Dedifferentiated amniotic fluid mesenchymal stem cell (primary cell): Measurements from ENCODE around the gene TSPEAR.
"Not testable (repeated sequence)": the region's sequence is repeated elsewhere in the genome, so short reads cannot be mapped to it uniquely, and the experiment has no call there.

Experiments
- DNase-seq: peaks from one replicate; pipeline ENCODE4 v3.0.0-alpha.2; 2016; ENCODE audit errors: extremely low spot score

TSPEAR gene

DNA sequence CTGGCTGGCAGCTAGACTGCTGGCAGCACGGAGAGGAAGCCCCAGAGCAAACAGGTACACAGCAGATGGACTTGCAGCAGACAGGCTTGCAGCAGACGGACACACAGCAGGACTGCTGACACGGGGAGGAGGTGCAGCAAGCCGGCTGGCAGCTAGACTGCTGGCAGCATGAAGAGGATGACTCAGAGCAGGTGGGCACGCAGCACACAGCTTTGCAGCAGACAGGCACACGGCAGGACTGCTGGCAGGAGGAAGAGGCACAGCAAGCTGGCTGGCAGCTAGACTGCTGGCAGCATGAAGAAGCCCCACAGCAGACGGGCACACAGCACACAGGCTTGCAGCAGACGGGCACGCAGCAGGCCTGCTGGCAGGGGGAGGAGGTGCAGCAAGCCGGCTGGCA is 160.6 kb downstream of the TSPEAR start:
- DNase-seq: no peak

DNA sequence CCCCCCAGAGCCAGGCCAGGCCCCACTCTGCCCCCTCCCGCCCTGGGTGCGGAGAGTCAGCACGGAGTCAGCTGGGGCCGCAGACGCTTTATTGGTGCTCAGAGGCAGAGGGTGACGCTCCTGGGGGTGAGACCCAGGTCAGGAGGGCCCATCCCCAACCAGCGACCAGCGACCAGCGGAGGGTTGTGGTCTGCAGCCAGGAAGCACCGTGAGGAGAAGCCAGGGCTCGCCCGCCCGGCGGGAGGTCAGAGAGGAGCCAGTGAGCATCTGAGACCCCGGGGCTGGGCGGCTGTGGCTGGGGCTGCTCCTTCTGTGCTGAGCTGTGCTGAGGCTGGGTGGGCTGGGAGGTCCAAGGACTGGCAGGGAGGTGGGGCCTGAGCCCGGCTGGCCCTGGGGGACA is 161.1 kb downstream of the TSPEAR start:
- DNase-seq: not testable (repeated sequence)

DNA sequence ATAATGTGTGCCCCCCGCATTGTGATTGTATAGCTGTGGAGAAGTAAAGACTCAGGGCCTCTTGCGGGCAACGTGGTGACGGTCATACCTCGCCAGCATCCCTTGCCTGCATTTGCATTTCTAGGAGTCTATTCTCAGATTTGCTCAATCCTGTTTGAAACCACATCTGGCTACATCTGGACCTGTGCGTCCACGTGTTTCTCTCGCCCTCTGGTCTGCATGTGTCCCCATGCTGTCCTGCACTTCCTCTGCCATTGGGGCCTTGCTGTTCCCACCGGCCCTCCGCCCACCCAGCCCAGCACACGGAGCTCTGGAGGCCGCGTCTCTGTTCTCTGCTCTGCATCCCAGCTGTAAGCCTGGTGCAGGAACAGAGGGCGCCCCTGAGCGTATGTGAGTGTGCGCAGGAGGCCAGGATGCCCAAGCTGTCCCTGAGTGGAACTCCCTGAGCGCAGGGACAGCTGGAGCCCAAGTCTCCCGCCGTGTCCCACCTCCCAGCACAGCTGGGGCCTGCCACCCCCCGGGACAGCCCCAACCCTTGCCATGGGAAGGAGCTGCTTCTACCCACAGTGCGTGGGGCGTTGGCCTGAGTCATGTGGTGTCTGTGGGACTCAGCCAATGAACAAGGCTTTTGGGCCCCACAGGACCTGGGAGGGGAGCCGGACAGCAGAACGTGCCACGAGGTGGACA is 161.7 kb downstream of the TSPEAR start:
- DNase-seq: no peak

GRCh38 chr21:44548922-44549321 is 162.4 kb downstream of the TSPEAR start:
- no peak for DNase-seq

DNA sequence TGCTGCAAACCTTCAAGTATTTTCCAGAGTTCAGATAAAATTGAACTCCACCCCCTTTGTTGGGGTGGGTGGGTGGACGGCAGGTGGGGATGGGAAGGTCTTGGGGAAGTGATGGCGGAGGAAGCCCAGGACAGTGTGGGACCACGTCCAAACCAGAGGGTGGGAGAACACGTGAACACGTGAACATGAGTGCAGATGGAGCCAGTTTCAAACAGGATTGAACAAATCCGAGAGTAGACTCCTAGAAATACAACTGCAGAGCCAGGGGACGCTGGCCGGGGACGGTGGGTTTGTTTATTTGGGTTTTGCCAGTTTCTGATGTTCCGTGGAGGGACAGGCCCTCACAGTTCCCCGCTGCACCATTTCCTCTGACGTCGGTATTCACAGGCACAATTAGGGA is 163.0 kb downstream of the TSPEAR start:
- no peak for DNase-seq

- DNase-seq: no peak
Measured at GRCh38 chr21:44547656-44548331, 163.6 kb downstream of the TSPEAR start.

- DNase-seq: no peak
Measured at GRCh38 chr21:44544566-44544965, 166.8 kb downstream of the TSPEAR start.

DNA sequence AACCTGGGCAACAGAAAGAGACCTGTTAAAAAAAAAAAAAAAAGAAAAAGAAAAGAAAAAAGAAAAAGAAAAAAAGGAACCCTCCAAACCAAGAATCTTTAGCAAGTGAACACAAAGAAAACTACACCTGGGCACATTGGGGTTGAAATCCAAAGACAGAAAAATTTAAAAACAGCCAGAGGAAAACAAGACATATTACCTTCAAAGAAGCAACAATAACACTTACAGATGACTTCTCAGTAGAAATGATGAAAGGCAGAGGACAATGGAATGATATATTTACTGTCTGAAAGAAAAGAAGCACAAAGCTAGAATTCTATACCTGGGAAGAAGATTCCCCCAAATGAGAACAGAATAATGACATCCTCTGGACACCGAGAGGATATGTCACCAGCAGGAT is 168.7 kb downstream of the TSPEAR start:
- no peak for DNase-seq

DNA sequence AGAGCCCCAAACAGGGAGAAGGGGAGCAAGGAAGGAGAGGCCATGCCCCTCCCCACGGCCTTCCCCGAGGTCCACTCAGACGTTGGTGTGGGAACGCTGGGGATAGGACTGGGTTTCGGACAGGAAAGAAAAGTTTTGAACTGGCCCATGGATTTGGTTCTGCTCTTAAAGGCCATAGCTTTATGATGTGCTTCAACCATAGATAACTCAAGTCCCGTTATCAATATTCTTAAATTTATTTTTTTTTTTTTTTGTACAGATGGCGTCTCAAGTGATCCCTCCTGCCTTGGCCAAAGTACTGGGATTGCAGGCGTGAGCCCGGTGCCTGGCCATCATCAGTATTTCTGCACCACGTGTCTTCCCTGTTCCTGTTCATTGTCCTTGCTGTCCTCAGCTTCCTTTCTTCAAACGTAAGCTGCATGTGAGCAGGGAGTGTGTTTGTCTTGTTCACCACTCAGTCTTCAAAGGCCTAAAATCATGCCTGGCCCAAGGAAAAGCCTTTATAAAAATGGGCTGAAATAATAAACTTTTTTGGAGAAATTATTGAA is 170.6 kb downstream of the TSPEAR start:
- no peak for DNase-seq

DNA sequence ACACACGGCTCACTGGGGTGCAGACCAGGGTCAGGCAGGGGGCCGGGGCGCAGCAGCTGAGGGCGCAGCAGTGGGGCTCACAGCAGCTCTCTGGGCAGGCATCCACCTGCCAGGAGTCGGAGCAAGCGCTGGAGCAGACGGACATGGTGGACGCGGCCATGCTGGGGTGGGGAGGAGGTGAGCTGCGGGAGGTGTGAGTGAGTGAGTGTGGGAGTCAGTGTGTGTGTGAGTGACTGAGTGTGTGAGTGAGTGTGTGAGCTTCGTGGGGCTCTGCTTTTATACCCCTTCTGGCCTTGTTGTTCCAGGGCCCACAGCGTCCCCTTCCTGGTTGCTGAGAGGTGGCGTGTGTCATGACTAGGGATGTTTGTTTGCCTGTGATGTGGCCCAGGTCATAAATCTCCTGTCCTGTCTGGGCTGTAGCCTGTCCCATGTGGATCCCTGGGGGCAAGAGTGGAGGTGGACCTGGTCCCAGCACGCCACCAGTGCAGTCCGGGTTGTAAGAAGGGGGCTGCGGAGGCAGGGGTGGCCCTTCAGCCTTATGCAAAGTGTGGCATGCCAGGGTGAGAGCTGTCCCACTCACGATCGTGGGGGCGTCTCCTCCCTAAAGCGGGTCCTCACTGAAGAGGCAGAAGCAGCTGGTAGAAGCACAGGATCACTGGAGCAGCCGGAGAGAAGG is 171.2 kb downstream of the TSPEAR start, which contains the start of gene KRTAP10-1:
Gene KRTAP10-1, minus strand, starts transcription at position 205 of the 676 bp plus-strand sequence. Its CDS starts 45 bp downstream, at position 160.
- no peak for DNase-seq

DNA sequence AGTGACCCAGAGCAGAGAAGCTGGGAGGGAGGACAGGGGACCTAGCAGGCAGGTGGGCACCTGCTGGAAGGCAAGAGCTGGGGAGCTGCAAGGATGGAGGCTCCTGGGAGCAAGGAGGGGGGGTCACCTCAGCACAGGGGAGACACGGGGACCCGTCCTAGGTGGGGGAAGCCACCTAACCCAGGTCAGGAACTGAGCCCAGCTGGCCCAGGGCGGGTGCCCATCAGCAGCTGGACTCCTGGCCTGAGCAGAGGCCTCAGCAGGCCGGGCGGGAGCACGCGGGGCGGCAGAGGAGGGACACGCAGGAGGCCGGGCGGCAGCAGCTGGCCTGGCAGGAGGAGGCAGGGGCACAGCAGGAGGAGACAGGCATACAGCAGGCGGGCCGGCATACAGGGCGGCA is 172.3 kb downstream of the TSPEAR start:
- DNase-seq: no peak

- no peak for DNase-seq
Measured at GRCh38 chr21:44537930-44538911, 173.2 kb downstream of the TSPEAR start.

DNA sequence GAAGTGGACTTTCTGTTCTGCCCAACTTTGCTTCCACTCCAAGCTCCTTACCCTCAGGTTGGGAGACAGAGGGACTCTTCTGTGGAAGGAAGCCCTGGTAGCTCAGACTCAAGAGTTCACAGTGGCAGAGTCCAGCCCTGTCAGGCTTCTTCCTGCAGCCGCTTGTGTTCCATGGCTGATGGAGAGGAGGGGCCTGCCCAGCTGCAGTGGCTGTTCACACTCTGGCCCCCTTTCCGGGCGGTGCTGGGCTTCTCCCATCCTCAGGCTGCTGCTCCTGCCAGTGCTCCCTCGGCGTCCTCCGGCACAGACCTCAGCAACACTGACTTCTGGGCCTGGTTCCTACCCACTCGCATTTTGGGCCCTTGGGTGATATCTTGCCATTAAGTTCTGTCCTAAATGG is 175.4 kb downstream of the TSPEAR start:
- no peak for DNase-seq

DNA sequence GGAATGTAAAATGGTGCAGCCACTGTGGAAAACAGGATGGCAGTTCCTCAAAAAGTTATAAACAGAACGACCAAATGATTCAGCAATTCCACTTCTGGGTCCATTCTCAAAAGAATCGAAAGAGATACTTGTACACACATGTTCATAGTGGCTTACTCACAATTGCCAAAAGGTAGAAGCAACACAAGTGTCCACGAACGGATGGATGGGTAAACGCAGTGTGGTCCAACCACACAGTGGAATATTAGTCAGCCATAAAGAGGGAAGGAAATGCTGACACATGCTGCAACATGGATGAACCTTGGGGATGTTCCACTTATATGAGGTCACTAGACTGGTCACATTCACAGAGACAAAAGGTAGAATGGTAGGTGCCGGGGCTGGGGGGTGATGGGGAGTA is 176.7 kb downstream of the TSPEAR start:
- DNase-seq: no peak

GRCh38 chr21:44533891-44534627 is 177.3 kb downstream of the TSPEAR start:
- DNase-seq: no peak

DNA sequence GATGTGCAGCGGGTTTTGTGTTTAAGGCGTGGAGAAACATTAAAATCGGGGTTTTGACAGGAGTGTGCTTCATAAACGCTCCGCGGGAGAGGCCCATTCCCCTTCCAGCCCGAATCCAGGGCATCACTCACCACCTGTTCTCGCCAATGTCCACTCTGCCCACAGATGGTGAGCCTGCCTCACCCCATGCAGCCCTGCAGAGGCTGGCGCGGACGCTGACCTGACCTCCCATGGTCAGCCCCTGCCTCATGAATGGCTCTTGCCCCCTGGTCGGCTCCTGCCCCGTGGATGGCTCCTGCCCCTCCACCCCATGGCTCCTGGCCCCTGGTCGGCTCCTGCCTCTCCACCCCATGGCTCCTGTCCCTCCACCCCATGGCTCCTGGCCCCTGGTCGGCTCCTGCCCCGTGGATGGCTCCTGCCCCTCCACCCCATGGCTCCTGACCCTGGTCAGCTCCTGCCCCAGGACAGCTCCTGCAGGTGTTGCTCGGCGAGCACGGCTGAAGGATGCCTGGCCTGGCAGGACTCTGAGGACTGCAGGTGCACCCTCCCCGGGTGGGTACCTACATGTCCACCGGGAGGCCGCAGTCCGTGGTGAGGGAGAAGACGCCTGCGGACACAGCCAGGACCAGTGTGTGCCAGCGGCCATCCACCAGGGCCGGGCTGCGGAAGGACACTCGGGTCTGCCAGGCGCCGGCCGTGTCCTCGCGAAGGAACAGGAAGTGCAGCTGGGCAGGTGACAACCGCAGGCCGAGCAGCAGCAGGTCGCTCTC is 178.1 kb downstream of the TSPEAR start:
- DNase-seq: no peak

GRCh38 chr21:44532712-44533111 is 178.7 kb downstream of the TSPEAR start:
- no peak for DNase-seq

DNA sequence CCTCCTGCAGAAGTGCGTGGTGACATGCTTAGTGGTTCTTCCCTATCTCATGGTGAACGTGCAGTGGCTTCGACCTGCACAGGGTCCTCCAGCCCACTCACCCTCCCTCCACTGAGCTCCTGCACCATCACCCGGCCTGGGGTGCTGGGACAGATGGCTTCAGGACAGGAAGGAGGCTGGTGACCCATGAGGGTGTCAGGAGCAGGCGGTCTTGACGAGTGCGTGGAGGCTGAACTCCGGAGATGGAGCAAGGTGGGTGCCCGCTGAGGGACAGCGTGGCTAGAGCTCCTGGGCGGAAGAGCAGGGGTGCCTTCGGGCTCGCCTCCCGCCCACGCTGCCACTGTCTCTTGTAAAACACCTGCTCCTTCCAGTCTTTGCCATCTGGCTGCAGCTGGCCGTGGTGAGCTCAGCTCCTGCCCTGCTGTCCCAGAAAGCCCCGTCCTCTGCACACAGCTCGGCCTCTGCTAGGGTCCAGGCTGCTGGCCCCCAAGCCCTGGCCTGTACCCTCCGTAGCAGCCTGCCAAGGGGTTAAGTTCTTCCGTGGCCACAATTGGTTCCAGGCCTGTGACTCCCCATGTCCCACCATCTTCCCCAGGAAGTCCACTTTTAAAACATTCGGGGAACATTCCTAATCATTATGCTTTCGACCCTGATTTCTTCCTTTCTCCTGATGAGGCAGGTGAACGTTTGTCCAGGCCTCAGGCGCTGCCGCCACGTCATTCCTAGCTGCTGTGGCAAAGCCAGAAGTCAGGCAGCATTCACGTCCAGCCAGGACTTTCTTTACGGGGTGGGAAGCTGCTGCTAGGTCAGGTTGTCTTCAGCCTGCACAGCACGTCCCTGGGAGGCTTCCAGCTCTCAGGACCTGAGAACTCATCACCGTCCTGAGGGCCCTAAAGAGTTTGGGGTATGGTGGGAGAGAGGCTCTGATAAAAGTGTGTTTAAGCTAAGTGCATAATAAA is 179.5 kb downstream of the TSPEAR start:
- DNase-seq: no peak
